HG03558 (cell line): ENCODE measurements around the gene MPPED2.

Experiments used
- ATAC-seq: cut with Tn5 transposase; IDR thresholded peaks from one replicate; pipeline ENCODE4 v1.9.1; 2021; ENCODE audit warnings: moderate number of reproducible peaks; ENCODE audit not compliant: unreplicated experiment; ENCODE audit errors: extremely low read depth

The MPPED2 gene

DNA sequence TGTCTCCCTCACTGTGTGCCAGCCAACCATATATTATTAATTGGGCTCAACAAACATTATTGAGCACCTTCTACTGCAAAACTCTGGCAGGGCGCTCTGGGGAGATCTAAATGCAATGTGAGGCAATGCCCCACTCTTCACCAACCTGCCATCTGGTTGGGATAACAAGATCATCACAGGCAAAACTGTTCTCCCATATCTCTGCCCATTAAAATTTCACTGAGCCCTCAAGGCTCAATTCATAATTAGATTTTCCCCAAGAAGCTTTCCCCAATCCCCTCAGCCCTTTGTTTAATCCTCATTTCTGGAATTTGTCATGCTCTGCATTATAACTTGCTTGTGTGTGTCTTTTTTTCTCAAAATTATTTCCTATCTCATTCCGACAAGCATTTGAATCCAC lies 156.6 kb downstream of the MPPED2 start:
- ATAC-seq: no peak

DNA sequence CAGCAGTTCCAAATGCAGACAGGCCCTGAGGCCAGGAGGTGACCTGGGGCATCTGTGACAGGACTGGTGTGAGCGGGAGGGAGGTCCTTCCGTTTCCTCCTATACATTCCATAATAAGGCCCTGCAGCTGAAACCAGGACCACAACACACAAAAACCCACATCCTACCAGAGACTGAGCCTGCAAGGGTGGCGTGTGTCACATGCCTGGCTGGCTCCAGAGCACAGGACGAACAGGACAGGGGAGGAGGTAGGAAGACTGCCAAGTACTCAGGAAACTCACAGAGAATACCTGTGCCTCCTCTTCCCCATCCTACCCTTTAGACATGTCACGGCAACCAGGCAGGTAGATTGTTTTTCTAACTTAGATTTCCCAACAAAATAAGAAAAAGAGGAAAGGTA lies 159.4 kb downstream of the MPPED2 start:
- ATAC-seq: no peak

DNA sequence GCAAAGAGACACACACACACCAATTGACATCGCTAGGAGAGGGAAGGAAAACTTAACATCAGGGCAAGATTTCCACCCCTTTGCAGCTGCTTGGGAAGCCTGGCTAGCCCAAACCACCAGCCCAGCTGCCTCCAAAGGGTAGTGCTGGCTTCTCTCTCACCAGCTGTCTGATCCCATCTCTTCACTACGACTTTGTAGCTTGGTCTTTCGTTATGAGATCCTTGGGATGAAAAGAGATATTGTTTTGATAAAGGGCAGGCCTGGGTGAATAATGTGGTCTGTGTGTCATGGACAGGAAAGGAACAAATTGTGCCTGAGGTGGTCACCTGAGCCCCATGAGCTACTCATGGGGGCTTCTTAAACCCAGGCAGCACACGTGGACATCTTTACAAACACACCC lies 161.3 kb downstream of the MPPED2 start:
- ATAC-seq: no peak

DNA sequence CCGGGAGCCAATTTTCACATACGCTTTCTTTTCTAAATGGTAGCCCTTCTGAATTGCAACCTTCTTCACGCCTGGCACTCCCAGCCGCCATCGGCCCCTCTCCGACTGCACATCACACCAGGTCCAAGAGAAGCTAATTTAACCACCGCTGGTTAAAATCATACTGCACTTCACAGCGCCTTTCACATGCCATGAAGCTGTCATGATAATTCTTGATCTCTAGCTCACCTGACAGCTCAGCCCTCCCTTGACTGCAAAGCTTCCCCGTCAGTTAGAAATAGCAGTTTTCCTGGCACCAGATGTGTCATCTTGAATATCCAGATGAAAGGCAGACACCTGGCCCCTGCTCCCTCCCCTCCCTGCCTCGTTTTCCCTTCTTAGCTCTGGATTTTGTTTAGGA lies 161.8 kb downstream of the MPPED2 start:
- no peak for ATAC-seq

DNA sequence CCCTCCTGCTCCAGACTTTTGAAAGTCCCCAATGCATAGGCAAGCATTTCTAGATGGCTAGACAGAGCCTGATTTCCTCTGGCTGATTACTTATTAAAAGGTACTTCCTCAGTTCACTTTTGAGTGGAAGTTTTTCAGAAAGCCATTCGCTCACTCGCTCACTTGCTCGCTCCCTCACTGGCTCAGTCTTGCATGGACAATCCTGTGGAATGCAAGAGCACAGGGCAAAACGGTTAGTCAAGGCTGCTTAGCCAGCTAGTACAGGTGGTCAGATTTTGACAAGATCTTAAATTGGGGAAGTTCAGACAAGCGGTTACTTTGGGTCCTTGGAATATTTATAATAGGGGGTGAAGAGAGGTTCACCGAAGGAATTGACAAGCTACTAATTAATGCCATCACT lies 162.3 kb downstream of the MPPED2 start:
- no peak for ATAC-seq

DNA sequence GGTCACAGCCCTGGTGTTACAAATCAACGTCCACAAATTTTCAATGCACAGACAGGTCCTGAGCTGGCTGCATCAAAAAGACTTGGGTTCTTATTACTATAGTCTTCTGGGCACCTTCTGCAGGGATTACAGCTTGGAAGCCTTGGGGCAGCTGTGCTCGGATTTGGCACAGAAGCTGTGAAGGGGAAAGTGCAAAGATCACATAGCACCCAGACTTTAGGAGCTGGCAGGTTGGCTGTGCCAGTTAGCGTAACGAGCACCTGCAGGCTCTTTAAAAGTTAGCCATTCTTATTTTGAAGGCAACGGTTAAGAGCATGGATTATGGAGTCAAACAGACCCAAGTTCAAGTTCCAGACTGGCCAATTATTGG lies 162.9 kb downstream of the MPPED2 start:
- no peak for ATAC-seq

DNA sequence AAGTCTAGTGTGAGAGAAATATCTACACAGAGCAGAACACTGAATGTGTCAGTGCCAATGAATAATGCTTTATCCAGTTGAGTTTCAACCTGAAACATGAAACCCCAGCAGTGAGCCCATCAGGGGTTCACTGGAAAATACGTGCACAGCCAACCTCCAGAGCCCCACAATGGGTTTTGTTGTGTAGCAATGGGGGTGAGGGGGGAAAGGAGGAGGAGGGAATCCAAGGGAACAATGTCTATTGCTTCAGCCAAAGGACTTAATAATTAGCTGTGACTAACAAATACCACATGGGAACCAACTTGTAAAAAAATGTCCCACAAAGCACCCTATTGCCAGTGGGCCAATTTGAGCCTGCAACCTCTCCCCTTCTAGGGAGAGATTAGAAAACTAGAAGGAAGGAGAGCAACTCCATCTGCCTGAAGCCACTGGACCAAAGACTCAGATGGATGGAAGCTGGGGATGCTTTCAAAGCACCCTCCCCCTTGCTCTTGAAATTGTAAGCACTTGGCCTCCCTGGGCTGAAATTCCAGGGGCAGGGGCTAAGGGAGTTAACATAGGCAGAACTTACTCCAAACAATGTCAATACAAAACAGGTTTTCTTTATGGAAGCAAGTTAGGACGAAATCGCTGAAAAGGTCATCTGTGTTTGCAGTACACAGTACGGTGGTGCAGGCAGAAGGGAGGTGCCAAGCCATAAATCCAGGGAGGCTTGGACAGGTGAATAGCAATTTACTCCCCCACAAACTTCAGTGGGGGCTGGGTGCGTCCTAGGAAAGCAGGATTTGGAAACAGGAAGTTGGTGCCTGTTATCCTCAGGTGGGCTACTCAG lies 163.5 kb downstream of the MPPED2 start:
- ATAC-seq: no peak

DNA sequence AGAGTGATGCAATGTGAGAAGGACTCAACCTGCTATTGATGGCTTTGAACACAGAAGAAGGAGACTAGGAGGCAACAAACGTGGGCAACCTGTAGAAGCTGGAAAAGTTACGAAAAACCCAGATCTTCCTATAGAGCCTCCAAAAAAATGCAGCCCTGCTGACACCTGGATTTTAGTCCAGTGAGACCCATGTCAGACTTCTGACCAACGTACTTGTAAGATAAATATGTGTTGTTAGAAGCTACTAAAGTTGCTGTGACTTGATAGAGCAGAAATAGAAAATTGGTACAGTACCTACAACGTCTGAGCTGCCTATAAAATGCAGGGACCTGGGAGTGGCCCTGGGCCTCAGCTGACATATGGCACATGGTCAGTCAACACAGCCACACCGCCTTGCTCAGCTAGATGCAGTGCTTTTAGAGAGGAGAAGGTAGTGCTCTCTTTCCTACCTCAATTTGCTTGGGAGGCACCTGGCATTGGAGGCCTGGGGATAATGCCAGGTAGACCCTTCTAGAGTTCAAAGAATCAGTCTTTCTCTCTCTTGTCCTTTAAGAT lies 165.8 kb downstream of the MPPED2 start:
- ATAC-seq: no peak

DNA sequence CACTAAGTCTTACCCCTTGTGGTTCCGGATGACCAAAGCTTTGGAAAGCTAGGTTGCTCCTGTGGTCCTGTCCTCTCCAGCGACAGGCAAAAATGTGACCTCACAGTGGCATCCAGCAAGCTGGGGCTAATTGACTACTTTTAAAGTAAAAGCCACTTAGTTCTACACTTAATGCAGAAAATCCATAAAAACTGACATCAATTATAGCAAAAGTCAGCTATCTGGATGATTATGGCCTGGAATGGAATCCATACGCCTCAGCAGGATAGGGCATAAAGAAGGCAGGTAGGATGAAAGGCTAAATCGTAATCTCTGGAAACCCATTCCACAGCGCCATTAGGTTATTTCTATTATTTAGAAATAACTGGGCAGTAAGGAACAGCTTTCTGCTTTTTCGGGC lies 171.3 kb downstream of the MPPED2 start:
- no peak for ATAC-seq

DNA sequence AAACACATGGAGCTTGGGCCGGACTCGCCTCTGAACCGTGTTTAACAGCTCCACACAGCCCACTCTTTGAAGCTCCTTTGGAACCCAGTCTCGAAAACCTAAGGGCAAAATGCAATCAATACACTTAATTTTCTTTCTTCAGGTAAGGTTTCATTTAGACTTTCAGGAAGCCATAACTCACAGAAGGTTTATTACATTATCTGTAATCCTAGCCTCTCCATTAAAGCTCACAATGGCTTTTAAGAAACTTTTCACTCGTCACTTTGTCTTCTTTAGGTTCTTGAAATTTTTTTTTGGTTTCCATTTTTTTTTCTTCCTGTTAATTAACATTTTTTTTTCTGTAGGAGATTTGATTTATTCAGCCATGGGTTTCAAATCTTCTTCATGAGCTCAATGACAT lies 171.9 kb downstream of the MPPED2 start:
- no peak for ATAC-seq

DNA sequence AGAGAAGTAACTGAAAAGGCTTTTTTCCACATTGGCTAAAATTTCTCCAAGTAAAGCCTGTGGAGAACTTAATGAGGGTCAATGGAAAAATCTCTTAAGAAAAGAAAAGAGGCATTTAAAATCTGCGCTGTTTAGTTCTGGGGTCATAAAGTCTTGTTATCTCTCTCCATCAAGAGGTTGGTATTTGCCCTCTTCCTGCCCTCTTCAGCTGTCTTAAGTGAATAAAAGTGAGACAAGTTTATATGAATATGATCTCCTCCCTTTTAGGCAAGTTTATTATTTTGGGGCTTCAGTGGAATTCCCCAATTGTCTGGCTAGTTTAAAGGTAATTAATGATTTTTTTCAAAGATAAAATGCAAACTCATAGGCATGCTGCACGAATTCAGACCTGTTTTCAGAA lies 173.6 kb downstream of the MPPED2 start:
- no peak for ATAC-seq

DNA sequence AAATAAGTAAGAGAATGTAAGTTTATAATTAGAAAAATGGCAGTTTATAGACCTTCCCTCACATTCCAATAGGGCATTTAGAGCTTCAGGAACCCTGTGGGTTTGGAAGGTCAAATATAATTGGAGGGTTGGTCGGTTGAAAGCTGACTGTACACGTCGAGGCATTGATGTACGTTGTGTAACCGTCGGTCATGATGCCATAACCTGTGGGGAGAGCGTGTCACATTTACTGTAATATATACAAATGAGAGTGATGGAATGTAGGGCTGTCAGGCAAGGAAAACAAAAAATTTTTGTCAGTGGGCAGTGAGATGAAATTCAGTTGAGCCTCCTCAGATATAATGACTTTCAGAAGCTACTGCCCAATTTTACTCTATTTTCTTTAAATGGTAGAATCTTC lies 174.8 kb downstream of the MPPED2 start:
- no peak for ATAC-seq

DNA sequence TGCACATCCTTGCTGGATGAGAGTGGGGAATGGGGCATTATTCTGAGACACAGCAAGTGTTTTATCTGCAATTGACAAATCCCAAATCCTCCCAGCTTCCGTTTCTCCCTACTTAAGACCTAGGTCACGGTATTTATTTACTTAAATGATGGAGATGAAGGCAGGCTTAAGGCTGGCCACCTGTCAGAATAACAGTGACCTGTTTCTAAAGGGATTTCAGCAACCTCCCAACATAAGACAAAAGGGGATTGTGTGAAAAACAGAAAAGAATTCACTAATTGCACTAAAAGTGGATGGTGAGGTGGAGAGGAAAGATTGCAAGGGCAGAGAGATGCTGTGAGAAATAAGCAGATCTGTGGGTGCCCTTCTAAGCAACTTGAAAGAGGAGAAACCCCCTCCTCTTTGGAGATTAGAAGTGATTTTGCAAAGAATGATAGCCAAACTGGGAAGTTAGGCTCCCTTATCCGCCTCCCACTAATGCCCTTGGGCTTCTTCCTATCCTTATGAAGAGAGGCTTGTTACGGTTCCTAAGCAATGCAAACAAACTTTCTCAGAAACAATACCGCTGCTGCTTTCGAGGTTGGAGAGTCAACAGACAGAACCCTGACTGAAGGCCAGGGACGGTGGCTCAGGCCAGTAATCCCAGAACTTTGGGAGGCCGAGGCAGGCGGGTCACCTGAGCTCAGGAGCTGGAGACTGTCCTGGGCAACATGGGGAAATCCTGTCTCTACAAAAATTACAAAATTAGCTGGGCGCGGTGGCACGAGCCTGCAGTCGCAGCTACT lies 179.0 kb downstream of the MPPED2 start:
- ATAC-seq: no peak

DNA sequence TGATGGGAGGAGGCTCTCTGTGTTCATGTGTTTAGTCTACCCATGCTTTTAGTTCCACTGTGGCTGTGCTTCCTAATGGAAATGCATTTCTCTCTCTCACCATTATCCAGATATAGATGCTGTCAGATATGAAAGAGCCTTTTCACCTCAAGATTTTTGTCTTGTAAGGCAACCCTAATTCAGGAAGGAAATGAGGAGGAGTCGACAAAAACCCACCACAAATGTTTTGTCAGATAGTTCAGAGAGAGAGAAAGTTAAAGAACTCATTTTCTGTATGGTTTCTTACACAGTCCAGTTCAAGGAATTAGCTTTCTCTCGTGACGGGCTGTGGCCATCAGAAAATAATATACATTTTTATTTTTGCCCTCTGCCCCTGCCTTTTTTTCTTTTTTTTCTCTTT lies 180.8 kb downstream of the MPPED2 start:
- no peak for ATAC-seq

DNA sequence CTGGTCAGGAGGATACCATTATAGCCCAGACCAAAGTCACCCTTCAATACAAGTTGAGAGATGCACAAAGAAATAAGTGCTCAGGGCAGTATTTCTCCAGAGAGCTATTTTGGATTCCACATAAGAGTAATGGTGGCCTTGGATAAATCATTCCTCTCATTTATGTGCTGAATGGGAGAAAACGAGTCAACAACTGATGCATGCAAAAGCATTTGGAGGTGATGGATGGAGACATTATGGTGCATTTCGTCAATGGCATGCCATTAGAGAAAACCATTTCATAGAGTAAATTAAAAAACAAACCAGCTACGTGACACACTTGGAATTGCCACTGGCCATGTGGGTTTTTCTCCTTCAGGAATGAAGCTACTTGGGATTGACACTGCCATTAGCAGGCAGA lies 182.0 kb downstream of the MPPED2 start:
- ATAC-seq: no peak

DNA sequence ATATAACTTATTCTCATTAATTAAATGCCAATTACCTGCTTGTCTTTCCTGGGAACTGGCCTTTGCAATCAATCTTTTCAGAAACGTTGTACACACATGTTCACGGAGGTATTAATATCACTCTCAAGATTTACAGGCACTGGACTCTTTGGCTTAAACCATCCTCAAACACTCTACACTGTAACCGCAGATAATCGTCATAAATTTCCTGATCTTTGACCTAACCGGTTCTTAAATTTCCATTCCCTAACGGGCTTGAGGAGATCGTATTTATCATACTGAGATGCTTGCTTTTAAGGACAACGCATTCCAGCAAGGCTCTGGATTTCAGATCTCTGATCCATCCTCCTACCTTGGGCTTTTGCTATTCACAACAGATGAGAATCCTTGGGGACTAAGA lies 190.4 kb downstream of the MPPED2 start:
- ATAC-seq: no peak

DNA sequence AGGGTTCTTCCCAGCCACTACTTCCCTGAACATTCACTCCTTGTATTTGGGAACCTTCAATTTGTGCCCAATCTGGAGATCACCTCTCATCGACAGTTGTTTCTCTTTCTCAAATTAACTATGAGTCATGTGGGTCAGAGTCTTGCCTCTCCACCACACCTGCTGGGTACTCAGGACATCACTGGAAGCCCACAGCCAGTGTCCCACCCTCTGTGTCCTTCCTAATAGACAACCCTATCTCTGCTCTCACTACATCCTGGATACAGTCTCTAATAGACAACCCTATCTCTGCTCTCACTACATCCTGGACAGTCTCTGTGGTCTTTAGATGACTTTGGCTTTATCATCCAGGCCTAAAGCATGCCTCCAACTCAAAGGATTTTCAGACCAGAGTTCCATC lies 193.1 kb downstream of the MPPED2 start:
- ATAC-seq: no peak

DNA sequence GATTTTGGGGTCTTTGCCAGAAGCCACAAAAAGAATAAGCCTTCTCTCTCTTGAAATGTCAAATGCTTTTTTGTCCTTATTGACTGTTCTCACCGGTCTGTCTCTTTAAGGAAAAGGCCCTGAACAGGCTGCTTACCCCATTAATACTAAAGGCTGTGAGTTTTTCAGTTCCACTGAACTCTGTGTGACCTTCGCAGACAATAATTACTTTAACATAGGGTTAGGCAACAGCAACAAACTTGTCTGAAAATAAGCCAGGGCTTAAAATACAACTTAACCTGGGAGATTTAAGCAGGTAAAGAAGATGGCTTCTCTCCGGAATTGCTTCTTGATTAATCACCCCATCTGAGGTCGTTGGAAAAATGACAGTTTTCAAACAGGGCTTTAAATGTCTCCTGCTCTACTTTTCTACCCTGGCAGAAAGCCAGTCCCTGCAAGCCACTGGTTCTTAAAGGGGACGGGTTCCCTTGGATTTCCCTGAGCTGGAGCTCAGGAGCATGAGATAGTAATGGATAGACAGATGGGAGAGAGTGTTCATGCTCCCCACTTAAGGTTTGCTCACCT lies 193.8 kb downstream of the MPPED2 start:
- ATAC-seq: no peak

DNA sequence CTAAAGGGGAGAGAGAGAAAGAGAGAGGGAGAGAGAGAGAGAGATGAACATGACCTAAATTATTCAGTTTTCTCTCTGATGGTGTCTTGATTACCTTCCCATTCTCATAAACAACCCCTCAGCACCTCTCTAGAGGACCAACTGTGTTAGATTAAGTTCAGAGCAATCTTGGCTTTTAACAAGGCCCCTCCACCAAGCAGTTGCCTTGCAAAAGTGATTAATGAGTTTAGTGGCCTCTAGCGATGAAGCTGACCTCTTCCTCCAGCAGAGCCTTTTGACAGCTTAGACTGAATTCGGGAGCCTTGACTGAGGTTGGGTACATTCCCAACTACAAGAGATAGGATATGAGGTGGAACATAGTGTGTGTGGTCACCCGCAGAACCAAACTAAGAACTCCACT lies 197.2 kb downstream of the MPPED2 start:
- no peak for ATAC-seq

DNA sequence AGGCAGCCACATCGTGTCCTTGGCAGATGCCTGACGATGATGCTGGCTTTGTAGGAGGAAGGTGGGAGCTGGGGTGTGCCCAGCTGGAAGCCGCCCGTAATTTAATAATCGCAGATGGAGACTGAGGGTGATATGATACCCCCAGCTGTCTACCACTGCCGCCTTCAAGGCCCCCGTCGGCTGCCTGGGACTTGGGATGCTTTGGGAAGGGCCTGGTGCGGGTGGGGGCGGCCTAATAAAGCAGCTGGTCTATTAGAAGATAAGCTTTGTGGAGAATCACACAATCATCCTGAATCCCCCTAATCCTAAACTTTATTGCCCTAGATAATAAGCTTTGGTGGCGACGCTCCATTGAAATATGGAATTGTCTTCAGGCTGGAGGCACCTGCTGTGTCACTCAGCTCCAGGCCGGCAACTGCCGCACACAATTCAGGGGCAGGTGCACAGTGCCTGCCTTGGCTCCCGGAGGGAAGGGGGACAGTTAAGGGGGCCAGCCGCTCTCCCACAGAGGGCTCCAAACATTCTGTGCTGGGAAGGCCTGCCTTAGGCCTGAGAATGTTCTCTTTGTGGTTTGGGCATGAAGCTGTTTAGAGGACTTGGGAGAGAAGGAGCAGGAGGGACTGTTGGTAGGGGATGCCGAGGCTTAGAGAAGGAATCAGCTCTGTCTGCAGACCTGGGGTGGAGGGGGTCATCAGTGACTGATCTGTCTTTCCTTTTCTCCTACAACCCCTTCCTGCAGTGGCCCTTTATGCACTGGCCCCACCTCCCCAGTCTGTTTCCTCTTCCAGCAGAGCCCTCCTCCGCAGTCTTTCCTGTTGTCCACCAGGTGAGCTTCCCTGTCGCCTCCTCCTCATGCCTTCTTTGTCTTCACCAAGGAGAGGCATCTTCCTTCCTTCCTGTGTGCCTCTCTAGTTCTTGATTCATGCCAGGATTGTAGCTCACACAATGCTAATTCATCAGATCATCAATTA lies 198.0 kb downstream of the MPPED2 start:
- no peak for ATAC-seq
